ENCODE measurements around the gene FHOD3.

FHOD3 gene

GRCh38 chr18:36296650-36297416 is 680 bp upstream of the FHOD3 start:
- DNase-seq, result peak; percentile 64

DNA sequence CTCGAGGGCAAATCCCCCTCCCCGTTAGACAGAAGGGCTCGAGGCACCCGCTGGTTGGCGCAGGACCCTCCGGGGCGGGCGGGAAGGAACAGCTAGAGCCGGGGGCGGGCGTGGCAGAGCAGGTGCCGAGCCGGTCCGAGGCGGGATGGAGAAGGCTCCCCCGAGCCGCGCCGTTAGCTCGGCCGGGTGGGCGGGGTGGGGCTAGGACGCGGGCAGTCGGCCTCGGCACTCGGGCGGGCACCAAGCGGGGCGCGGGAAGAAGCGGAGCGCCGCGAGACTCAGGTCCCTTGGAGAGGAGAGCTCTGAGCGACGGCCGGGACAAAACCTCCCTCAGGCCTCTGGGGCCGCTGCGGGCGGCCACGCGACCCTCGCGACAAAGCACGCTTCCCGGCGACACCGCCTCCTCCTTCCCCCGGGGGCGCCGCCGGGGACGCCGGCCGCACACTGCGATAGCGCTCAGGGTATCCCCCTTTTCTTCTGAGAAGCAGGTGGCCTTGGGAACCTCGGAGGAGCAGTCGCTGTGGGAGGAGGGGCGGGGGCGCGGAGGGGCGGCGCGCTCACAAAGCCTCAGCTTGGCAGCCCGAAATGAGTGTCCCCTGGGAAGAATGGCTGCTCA is 721 bp downstream of the FHOD3 start:
- peak; percentile 56 for DNase-seq

DNA sequence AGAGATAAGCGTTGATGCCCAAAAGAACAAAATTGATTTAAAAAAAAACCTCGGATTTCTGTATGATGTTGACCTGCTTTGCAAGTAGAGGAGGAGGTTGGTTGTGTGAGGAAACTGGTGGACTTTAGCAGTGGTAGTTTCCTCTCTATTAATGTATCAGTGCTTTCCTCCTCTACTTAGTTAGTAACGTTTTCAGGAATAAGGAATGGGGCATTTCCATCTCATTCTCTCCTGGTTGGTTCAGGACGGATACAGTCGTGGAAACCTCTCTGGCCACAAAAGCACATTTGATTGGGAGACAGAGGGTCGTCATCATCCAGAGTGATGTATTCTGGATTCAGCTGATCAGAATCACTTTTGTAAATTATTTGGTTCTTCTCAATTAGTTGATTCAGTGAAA is 1.5 kb downstream of the FHOD3 start:
- no peak for DNase-seq

DNA sequence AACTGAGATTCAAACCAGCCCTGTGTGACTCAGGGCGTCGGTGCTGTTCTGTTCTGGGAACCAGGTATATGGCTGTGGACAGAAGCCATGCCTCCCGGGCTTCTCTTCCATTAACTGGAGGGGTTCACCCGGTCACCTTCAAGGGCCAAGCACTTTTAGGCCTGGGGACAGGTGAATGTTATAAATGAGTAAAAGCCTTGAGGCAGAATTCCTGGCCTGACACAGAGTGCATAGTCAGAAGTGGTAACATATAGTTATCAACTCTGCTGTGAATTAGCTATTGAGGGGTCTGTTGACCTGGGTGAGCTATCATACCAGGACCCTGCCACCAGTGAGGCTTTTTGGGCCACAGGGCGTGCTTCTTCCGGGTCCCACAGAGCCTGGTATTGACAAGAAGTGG is 2.7 kb downstream of the FHOD3 start:
- no peak for DNase-seq

DNA sequence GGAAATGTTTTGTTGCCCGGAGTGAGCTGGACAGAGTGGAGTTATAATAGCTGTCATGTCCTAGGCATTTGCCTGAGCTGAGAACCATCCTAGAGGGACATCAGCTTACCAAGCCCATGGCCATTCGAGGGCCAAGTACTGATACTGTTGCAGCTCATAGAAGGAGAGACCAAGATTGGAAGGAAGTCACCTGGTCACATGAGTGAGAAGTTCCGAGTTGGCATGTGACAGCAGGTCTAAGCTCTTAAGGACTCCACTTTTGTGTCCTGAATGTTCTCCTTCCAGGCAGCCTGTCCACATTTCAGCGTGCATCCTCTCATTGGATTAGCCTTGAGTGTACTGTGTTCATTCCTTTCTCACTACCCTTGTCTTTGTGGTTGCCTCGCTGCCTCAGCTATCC is 4.4 kb downstream of the FHOD3 start:
- no peak for DNase-seq

GRCh38 chr18:36302676-36303075 is 5.2 kb downstream of the FHOD3 start:
- DNase-seq, result no peak

DNA sequence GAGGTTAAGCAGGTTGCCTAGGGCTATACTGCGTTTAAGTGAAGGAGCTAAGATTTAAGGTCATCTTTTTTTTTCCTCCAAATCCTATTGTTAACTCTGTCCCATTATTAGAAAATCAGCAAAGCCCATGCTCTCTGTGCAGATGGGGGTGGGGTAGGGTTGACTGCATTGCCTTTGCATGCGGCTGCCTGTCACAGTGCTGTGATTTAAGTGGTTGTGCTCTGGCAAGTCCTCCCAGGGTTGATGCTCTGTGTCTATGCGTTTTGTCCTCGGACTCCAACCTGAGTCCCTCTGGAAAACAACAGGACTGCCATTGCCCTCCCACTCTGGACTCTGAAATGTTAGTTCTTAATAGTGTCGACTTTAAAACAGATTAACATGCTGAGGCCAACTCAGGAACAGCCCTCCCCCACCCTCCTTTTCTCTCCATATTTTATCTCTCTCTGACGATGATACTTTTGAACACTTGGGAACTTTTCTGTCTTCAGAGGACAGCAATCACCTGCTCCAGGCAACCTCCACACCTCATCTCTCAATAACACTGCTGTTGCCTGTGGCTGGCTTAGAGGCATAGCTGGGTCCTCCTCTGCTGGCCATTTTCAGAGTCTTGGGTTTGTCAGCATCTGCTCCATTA is 5.8 kb downstream of the FHOD3 start:
- no peak for DNase-seq

- no peak for DNase-seq
Measured at GRCh38 chr18:36304723-36305122, 7.2 kb downstream of the FHOD3 start.

DNA sequence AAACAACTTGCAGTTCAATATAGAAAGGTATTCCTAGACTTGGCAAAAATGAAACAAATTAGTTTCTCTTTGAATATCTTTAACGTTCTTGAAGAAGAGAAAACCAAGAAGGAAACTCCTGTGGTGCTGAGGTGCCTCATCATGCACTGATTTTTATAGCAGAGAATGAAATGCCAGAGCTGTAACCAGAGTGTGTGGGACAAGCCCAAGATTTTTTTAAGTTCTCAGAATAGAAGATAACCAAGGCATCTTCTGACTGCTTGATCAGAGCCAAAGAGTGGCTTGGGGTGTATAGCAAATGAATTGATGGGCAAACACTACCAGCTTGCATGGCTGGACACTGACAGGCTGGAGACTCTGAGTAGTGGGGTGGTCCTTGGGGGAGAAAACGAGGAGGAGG is 7.9 kb downstream of the FHOD3 start:
- DNase-seq, result no peak

GRCh38 chr18:36307513-36307912 is 10.0 kb downstream of the FHOD3 start:
- DNase-seq, result no peak

GRCh38 chr18:36308711-36309435 is 11.4 kb downstream of the FHOD3 start:
- DNase-seq, result no peak

GRCh38 chr18:36309436-36310391 is 12.2 kb downstream of the FHOD3 start:
- no peak for DNase-seq

- DNase-seq, result no peak
Measured at GRCh38 chr18:36311026-36311570, 13.6 kb downstream of the FHOD3 start.

DNA sequence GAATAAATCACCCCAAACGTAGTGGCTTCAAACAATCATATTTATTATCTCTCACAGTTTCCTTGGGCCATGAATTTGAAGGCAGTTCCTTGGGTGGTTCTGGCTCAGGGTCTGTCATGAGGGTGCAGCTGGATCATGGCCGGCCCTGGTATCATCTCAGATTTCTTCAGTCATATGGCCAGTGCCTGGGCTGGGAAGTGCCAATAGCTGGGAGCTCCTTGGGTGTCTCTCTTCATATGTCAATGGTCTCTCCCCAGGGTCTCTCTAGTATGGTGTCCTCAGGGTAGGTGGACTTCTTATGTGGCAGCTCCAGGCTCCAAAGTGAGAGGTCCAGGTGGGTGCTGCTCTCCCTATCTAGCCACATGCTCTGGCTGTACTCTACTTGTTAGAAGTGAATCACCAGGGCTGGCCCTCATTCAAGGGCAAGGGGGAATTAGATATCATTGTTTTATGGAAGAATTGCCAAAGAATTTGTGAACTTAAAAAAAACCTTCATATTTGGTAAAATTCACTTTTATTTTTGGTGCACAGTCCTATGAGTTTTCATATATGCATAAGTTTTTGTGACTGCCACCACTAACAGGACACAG is 15.4 kb downstream of the FHOD3 start:
- no peak for DNase-seq

- no peak for DNase-seq
Measured at GRCh38 chr18:36314098-36314497, 16.6 kb downstream of the FHOD3 start.

DNA sequence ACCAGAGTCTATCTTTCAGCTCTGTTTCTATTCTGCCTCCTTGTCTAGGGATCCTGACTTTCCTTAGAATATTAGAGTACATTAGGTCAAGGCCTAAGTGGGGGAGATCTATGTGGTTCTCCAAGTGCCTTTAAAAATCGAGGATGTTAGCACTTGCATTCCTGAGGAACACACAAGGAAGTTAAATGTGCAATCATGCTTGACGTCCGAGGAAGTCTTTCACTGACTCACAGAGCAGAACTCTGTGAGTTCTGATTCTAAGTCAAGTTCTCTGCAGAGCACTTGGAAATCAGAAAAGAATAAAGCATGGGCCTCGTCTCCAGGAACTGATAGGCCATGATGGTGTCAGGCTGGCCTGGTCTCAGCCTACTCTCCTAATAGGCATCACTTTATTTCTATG is 17.2 kb downstream of the FHOD3 start:
- DNase-seq, result no peak

GRCh38 chr18:36315736-36316135 is 18.2 kb downstream of the FHOD3 start:
- DNase-seq, result no peak

DNA sequence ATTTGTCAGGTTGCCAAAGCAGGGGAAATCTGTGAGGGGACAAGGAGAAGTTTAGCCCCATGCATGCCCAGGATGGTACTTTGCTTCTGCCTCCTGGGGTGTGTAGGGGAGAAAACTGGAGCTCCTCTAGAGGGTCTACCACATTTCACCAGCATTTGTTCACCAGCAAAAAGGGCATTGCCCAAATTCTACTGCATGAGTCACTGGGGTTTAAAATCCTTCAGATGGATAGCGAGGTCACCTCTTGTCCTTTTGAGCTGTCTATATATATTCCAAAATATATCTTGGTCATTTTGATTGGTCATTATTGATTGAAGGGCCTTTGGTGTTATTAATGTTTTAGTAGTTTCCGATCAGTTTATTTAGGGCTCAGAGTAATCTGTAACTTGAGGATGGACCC is 18.7 kb downstream of the FHOD3 start:
- DNase-seq, result no peak

GRCh38 chr18:36321658-36322407 is 24.3 kb downstream of the FHOD3 start:
- DNase-seq, result no peak

DNA sequence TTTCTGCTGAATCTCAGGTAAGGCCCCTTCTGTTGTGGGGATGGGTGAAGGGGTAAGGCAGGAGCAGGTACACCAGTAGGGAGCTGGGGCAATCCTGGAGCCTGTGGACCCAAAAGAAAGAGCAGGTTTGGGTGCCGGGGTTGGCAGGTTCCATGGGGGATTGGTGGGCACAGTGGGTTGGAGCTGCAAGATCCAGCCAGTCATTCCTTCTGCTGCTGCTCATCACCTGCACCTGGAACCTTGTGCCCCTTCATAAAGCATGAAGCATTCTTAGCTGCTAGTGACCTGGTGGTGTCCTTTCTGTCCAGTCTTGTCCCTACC is 24.9 kb downstream of the FHOD3 start:
- DNase-seq, result no peak

GRCh38 chr18:36322734-36323133 is 25.2 kb downstream of the FHOD3 start:
- DNase-seq, result no peak

All from DMS79 (cell line).